Measurements from ENCODE around the gene WWOX.

DNA sequence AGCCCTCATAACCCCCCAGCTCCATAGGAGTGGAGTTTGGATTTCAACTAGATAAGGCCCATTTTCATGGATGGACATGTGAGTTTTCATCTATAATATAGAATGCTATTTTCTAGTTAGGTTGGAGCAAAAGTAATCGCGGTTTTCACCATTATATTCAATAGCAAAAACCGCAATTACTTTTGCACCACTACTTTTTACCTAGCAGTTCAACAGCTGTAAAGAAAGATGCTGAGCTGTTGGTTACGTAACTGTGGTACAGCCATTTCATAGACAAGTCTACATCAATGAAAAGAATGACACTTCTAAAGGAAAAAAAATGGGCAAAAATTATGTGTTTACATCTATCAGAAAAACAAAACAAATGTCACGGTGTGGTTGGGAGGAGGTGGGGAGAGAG is 993.4 kb downstream of the WWOX start:
- TF ChIP-seq, protein P1, sequence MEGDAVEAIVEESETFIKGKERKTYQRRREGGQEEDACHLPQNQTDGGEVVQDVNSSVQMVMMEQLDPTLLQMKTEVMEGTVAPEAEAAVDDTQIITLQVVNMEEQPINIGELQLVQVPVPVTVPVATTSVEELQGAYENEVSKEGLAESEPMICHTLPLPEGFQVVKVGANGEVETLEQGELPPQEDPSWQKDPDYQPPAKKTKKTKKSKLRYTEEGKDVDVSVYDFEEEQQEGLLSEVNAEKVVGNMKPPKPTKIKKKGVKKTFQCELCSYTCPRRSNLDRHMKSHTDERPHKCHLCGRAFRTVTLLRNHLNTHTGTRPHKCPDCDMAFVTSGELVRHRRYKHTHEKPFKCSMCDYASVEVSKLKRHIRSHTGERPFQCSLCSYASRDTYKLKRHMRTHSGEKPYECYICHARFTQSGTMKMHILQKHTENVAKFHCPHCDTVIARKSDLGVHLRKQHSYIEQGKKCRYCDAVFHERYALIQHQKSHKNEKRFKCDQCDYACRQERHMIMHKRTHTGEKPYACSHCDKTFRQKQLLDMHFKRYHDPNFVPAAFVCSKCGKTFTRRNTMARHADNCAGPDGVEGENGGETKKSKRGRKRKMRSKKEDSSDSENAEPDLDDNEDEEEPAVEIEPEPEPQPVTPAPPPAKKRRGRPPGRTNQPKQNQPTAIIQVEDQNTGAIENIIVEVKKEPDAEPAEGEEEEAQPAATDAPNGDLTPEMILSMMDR (IDR thresholded peaks at IDR 0.05) = no peak
- TF ChIP-seq EZH2 (IDR thresholded peaks at IDR 0.05; ENCODE audit: borderline replicate concordance, insufficient read depth, low read depth, low read length, poor library complexity, severe bottlenecking) = no peak
